B cell (primary cell): ENCODE measurements around the gene UTP4. TPM values are rescaled to one million over a fixed set of nuclear protein-coding genes. Genes with fewer than 3 reads are reported as not detected.

ENCODE experiments used
- ATAC-seq: fragments of 200-7000 bp; cut with Tn5 transposase; one replicate; pipeline ENCODE4 v1.10.0; 2021; ENCODE audit warnings: low read depth, mild to moderate bottlenecking, moderate number of reproducible peaks, moderate library complexity
- CTCF ChIA-PET: fragments of 350-600 bp; sonication (Branson Sonifier 250); formaldehyde crosslinking; loops from one replicate; lab custom pipeline; 2021; ENCODE audit warnings: antibody characterized with exemption, inconsistent platforms; lab: Charles Lee
- POLR2A ChIA-PET: fragments of 350-600 bp; sonication (Branson Sonifier 250); formaldehyde crosslinking; loops from one replicate; lab custom pipeline; 2021; ENCODE audit warnings: antibody characterized with exemption; lab: Charles Lee
- DNase-seq: peaks from one replicate; pipeline ENCODE4 v3.0.0; 2013
- H2AFZ ChIP-seq: 2 replicates; pipeline ENCODE4 v1.6.1; 2012; ENCODE audit warnings: mild to moderate bottlenecking, low read depth, low read length; ENCODE audit not compliant: insufficient read depth, poor library complexity, severe bottlenecking
- H3K27ac ChIP-seq, 2 donors: 1 replicate in 1 of 2; 2 replicates in 1 of 2; pipeline ENCODE4 v1.5.1; 2012 to 2013; ENCODE audit warnings: low read length in 2 of 2, mild to moderate bottlenecking in 2 of 2, moderate library complexity in 1 of 2
- H3K27me3 ChIP-seq, 4 experiments: fragments of 200-600 bp in 1 of 4; sonication (generic) in 1 of 4; replicated peaks in 1 of 4; 1 replicate in 2 of 4; 2 replicates in 2 of 4; pipeline versions ENCODE4 v1.6.1 to v1.7.0; 2013 to 2016; ENCODE audit warnings: low read length in 3 of 4, mild to moderate bottlenecking in 2 of 4, mixed read lengths in 1 of 4, moderate library complexity in 1 of 4; ENCODE audit not compliant: insufficient read depth in 4 of 4, control insufficient read depth in 3 of 4; ENCODE audit errors: control extremely low read depth in 1 of 4
- H3K36me3 ChIP-seq, 2 experiments: replicated peaks in 1 of 2; 1 replicate in 1 of 2; 2 replicates in 1 of 2; pipeline versions ENCODE4 v1.6.1 to v1.7.1; 2013; ENCODE audit warnings: low read length in 1 of 2; ENCODE audit not compliant: insufficient read depth in 2 of 2, control insufficient read depth in 1 of 2; ENCODE audit errors: control extremely low read depth in 1 of 2, extremely low read depth in 1 of 2
- H3K4me1 ChIP-seq, 2 donors: fragments of 200-600 bp in 1 of 2; sonication (generic) in 1 of 2; 1 replicate in 1 of 2; 2 replicates in 1 of 2; pipeline versions ENCODE4 v1.5.1 to v1.6.1; 2013 to 2017; ENCODE audit warnings: low read length in 2 of 2; ENCODE audit not compliant: control insufficient read depth in 2 of 2, insufficient read depth in 2 of 2
- H3K4me2 ChIP-seq: replicated peaks from 2 replicates; pipeline ENCODE3; 2012; ENCODE audit warnings: mild to moderate bottlenecking, low read depth, low read length; ENCODE audit not compliant: poor library complexity, severe bottlenecking
- H3K4me3 ChIP-seq, 5 experiments: fragments of 200-600 bp in 1 of 5; sonication (generic) in 1 of 5; 1 replicate in 3 of 5; 2 replicates in 2 of 5; pipeline versions ENCODE4 v1.5.1 to v1.7.0; 2011 to 2016; ENCODE audit warnings: low read length in 4 of 5, mild to moderate bottlenecking in 4 of 5, low read depth in 2 of 5, control low read depth in 1 of 5, moderate library complexity in 1 of 5; ENCODE audit not compliant: insufficient read depth in 1 of 5; ENCODE audit errors: control extremely low read depth in 1 of 5, extremely low read depth in 1 of 5
- H3K79me2 ChIP-seq: fragments of 200-600 bp; sonication (generic); one replicate; pipeline ENCODE4 v1.6.0; 2016; ENCODE audit warnings: low read length; ENCODE audit not compliant: control insufficient read depth, insufficient read depth
- H3K9ac ChIP-seq: fragments of 200-600 bp; sonication (generic); 2 replicates; pipeline ENCODE4 v1.6.1; 2017; ENCODE audit warnings: mild to moderate bottlenecking, low read length, moderate library complexity
- H3K9me3 ChIP-seq, 3 donors: one replicate each; pipeline versions ENCODE4 v1.6.1 to v1.7.1; 2013; ENCODE audit warnings: low read length in 2 of 3; ENCODE audit not compliant: control insufficient read depth in 2 of 3, insufficient read depth in 1 of 3; ENCODE audit errors: control extremely low read depth in 1 of 3
- H4K20me1 ChIP-seq: 2 replicates; pipeline ENCODE4 v1.6.0; 2012; ENCODE audit warnings: mild to moderate bottlenecking, low read length; ENCODE audit not compliant: insufficient read depth, control insufficient read depth, poor library complexity, severe bottlenecking
- H3K27ac Mint-ChIP-seq: one replicate; pipeline ENCODE4 v1.8.0; 2021; ENCODE audit warnings: mixed read lengths
- H3K27me3 Mint-ChIP-seq: one replicate; pipeline ENCODE4 v1.8.0; 2021; ENCODE audit warnings: mixed read lengths
- H3K4me1 Mint-ChIP-seq: one replicate; pipeline ENCODE4 v1.8.0; 2021; ENCODE audit warnings: mixed read lengths
- H3K4me3 Mint-ChIP-seq: one replicate; pipeline ENCODE4 v1.8.0; 2021; ENCODE audit warnings: mixed read lengths
- H3K9me3 Mint-ChIP-seq: one replicate; pipeline ENCODE4 v1.8.0; 2022; ENCODE audit warnings: mixed read lengths; ENCODE audit not compliant: insufficient read depth
- CTCF ChIP-seq: fragments of 200-600 bp; IDR thresholded peaks from one replicate; pipeline ENCODE4 v1.8.0; 2022; ENCODE audit warnings: antibody characterized with exemption, mild to moderate bottlenecking
- EZH2 ChIP-seq: IDR thresholded peaks from 2 replicates; pipeline ENCODE4 v1.6.1; 2012; ENCODE audit warnings: borderline replicate concordance, low read depth, mild to moderate bottlenecking, moderate library complexity, low read length; ENCODE audit not compliant: insufficient read depth, poor library complexity, severe bottlenecking
- WGBS: methylation state at CpG from one replicate; pipeline ENCODE4 v1.1.5; 2013; ENCODE audit warnings: missing lambda C conversion rate; ENCODE audit not compliant: insufficient coverage; 5-methylcytosine and 5-hydroxymethylcytosine counted together
- intact Hi-C: fragments of 100-400 bp; cut with micrococcal nuclease; formaldehyde crosslinking; loops from one replicate; pipeline ENCODE4 v1.10.0; 2022
- polyA plus RNA-seq: library from polyadenylated mRNA; depleted of rRNA; stranded (reverse); fragments of >200 nt; gene quantifications from 2 replicates; pipeline ENCODE4 v1.2.3, GENCODE V29; 2012
- total RNA-seq, 2 donors: library from RNA; stranded (reverse); fragments of 120-200 nt in 1 of 2; gene quantifications; 1 replicate in 1 of 2; 2 replicates in 1 of 2; pipeline versions ENCODE4 v1.2.3 to v1.2.4, GENCODE V29; 2013 to 2022

The UTP4 gene
- total and polyA plus RNA-seq, 2 donors (not counting 1 experiment from before 2014, with no cell fraction given): 24.3 to 30.1 TPM

GRCh38 chr16:69095193-69095592 is 37.3 kb upstream of the UTP4 start:
- Histone ChIP-seq H3K9me3 (no peaks in the 10 kb centered on the region), H3K4me1 (no peaks in the 10 kb centered on the region), H3K9ac (no peak overlapping the region), H3K27me3 (no peaks in the 10 kb centered on the region), H3K4me3 (no peak overlapping the region), H2AFZ (no peak overlapping the region), H3K36me3 (no peaks in the 10 kb centered on the region), H3K27ac (no peak overlapping the region), H3K79me2 (no peaks in the 10 kb centered on the region), H4K20me1 (no peaks in the 10 kb centered on the region), H3K4me2 (no peak overlapping the region)
- WGBS: 89% methylated on average over 5 of the region's 6 CpGs
- ChIA-PET CTCF (no interaction called here), POLR2A (no interaction called here)
- Mint-ChIP-seq H3K27ac (no peak overlapping the region), H3K27me3 (no peaks in the 10 kb centered on the region), H3K9me3 (no peaks in the 10 kb centered on the region), H3K4me1 (no peaks in the 10 kb centered on the region), H3K4me3 (no peak overlapping the region)
- ATAC-seq (no peak), DNase-seq (no peak)
- no peak for TF ChIP-seq EZH2
- no peak for TF ChIP-seq CTCF
- intact Hi-C loops: no loop called here

GRCh38 chr16:69100071-69100691 is 32.3 kb upstream of the UTP4 start:
- H3K9me3 ChIP-seq: no peaks in the 10 kb centered on the region
- no peak for DNase-seq
- peaks cover 12% of the 10 kb centered on the region for H3K27me3 Mint-ChIP-seq
- no peak overlapping the region for H3K27ac ChIP-seq
- H3K4me3 ChIP-seq: no peak overlapping the region
- no peaks in the 10 kb centered on the region for H3K36me3 ChIP-seq
- ChIA-PET POLR2A (no interaction called here), CTCF (interaction anchor here (0.9 kb wide), 1 partner anchor 23 kb away, joined by 4 read pairs; no protein-coding TSS in a partner anchor)
- H3K4me3 Mint-ChIP-seq: no peak overlapping the region
- no peak overlapping the region for H3K4me2 ChIP-seq
- peaks cover under 1 to 1% of the 10 kb centered on the region in 2 donors for H3K4me1 ChIP-seq
- ATAC-seq: no peak
- peaks cover 0 to 10% (median 5%) of the 10 kb centered on the region in 4 experiments for H3K27me3 ChIP-seq
- no peaks in the 10 kb centered on the region for H4K20me1 ChIP-seq
- TF ChIP-seq EZH2: no peak
- TF ChIP-seq CTCF: no peak
- no peak overlapping the region for H2AFZ ChIP-seq
- H3K27ac Mint-ChIP-seq: no peak overlapping the region
- no peak overlapping the region for H3K9ac ChIP-seq
- peaks cover under 1% of the 10 kb centered on the region for H3K4me1 Mint-ChIP-seq
- no peaks in the 10 kb centered on the region for H3K9me3 Mint-ChIP-seq
- 94% methylated on average over 10 of the region's 11 CpGs for WGBS
- intact Hi-C loops: no loop called here
- no peaks in the 10 kb centered on the region for H3K79me2 ChIP-seq
